ENCODE results near the gene KDM4C. TPM values are rescaled to one million over a fixed set of nuclear protein-coding genes. Genes with fewer than 3 reads are reported as not detected.

KDM4C gene
- total RNA-seq, 2 donors from 2014 or later: 12.8 to 31.5 TPM

DNA sequence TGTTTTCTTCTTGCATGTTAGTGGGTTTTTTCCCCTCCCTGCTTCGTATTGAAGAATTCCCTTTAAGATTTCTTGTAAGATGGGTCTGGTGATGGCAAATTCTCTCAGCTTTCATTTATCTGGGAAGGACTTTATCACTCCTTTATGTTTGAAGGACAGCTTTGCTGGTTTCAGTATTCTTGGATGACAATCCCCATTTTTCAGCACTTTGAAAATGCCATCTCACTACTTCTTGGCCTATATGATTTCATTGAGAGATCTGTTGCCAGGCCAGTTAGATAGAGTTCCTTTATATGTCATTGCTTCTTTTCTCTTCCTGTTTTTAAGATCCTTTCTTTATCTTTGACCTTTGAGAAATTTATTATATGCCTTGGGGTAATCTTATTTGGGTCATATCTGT is 106.3 kb downstream of the KDM4C start:
- Mint-ChIP-seq H3K27ac (no peak overlapping the region), H3K9me3 (peaks cover 25% of the 10 kb centered on the region), H3K4me3 (no peak overlapping the region), H3K4me1 (peaks cover 12% of the 10 kb centered on the region), H3K27me3 (ENCODE audit: insufficient read depth) (no peaks in the 10 kb centered on the region), H3K36me3 (ENCODE audit: low read depth) (peaks cover 22% of the 10 kb centered on the region)
- WGBS, 2 experiments (ENCODE audit: insufficient coverage in 1 of 2, insufficient read length in 1 of 2): 43% methylated on average over 1 of the region's 1 CpG; no CpG with 5 or more reads in 1 of the 2 experiments
- Histone ChIP-seq H3K9me3 (ENCODE audit: control insufficient read depth, low read length) (peaks cover 32% of the 10 kb centered on the region), H3K36me3 (ENCODE audit: control insufficient read depth, insufficient read depth, low read length) (peaks cover 38% of the 10 kb centered on the region), H3K4me1 (ENCODE audit: control insufficient read depth, insufficient read depth, low read length) (no peaks in the 10 kb centered on the region), H3K27ac (ENCODE audit: low read depth, low read length) (no peak overlapping the region), H3K27me3 (ENCODE audit: control insufficient read depth, insufficient read depth, low read length, poor library complexity, severe bottlenecking) (no peaks in the 10 kb centered on the region), H3K4me3 (ENCODE audit: low read length) (peak overlapping the region; percentile 58), H3K9ac (ENCODE audit: extremely low read depth, low read length, poor library complexity, severe bottlenecking) (no peak overlapping the region)
- no peak for DNase-seq
- TF ChIP-seq, protein P1, sequence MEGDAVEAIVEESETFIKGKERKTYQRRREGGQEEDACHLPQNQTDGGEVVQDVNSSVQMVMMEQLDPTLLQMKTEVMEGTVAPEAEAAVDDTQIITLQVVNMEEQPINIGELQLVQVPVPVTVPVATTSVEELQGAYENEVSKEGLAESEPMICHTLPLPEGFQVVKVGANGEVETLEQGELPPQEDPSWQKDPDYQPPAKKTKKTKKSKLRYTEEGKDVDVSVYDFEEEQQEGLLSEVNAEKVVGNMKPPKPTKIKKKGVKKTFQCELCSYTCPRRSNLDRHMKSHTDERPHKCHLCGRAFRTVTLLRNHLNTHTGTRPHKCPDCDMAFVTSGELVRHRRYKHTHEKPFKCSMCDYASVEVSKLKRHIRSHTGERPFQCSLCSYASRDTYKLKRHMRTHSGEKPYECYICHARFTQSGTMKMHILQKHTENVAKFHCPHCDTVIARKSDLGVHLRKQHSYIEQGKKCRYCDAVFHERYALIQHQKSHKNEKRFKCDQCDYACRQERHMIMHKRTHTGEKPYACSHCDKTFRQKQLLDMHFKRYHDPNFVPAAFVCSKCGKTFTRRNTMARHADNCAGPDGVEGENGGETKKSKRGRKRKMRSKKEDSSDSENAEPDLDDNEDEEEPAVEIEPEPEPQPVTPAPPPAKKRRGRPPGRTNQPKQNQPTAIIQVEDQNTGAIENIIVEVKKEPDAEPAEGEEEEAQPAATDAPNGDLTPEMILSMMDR (conservative IDR thresholded peaks at IDR 0.05): no peak

DNA sequence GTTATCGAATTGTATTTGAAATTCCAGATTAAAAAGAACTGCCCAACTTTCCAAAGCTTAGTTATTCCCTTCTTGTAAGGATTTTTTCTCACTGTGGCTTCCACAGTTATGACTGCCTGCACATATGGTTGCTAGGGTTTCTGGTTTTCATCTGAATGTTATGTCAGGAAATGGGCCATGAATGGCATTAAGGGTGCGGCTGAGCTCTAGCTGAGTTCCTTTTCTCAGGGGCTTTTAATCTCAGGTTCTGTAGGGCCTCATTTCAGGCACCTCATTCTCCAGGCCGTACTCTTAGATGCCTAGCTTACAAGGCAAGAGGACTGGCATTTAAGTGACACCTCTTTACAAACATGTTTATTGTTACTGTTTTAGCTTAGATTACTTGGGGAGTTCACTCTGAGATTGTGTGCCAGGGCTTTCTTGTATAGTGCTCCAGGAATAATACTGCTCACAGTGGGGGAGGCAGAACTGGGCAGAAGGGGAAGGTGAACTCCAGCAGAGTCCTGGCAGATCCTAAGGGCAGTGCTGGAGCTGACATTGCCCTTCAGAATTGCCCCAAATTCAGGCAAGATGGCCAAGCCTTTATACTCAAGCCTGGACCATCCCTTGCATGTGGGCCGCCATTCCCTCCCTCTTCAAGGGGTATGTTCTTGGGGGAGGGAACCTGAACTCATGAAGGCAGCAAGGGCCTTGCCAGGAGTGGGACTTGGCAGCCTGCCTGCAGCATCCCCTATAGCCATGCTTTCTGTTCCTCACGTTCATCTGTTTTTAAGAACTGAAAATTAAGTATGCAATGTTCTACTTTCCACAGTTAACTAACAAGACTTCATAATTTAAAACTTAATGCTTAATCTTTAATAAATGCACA is 111.5 kb downstream of the KDM4C start:
- H3K36me3 ChIP-seq (ENCODE audit: control insufficient read depth, insufficient read depth, low read length): peaks cover 9% of the 10 kb centered on the region
- Mint-ChIP-seq H3K4me1 (peaks cover 34% of the 10 kb centered on the region), H3K27ac (peak overlapping the region; percentile 40), H3K27me3 (ENCODE audit: insufficient read depth) (no peaks in the 10 kb centered on the region), H3K4me3 (no peak overlapping the region), H3K36me3 (ENCODE audit: low read depth) (peaks cover 13% of the 10 kb centered on the region), H3K9me3 (peaks cover 9% of the 10 kb centered on the region)
- WGBS, 2 experiments (ENCODE audit: insufficient coverage in 1 of 2, insufficient read length in 1 of 2): 50 to 86% methylated on average over 1 to 5 of the region's 5 CpGs
- no peaks in the 10 kb centered on the region for H3K27me3 ChIP-seq (ENCODE audit: control insufficient read depth, insufficient read depth, low read length, poor library complexity, severe bottlenecking)
- peaks cover 11% of the 10 kb centered on the region for H3K4me1 ChIP-seq (ENCODE audit: control insufficient read depth, insufficient read depth, low read length)
- DNase-seq: peak; percentile 60
- TF ChIP-seq, protein P1 (conservative IDR thresholded peaks at IDR 0.05): no peak
- H3K9ac ChIP-seq (ENCODE audit: extremely low read depth, low read length, poor library complexity, severe bottlenecking): no peak overlapping the region
- no peak overlapping the region for H3K27ac ChIP-seq (ENCODE audit: low read depth, low read length)
- peaks cover 4% of the 10 kb centered on the region for H3K9me3 ChIP-seq (ENCODE audit: control insufficient read depth, low read length)
- no peak overlapping the region for H3K4me3 ChIP-seq (ENCODE audit: low read length)

DNA sequence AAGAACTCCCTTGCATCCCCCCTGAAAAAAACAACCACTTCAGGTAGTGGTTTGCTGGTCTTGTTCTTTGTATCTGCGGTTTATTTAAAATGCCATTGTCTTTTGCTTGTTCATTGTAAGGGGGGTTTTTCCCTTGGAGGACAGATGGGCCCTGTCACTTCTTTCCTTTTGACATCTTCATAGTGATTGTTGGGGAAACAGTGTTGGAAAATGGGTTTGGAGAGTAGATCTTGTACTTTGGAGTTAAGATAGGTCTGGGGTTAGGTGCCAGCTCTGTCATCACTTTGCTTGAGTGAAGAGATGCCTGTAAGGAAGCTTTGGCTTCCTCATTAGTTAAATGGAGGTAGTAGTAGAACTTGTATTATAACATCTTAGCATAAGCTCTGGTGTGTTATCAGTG is 112.4 kb downstream of the KDM4C start:
- no peak overlapping the region for H3K4me3 ChIP-seq (ENCODE audit: low read length)
- Mint-ChIP-seq H3K9me3 (peaks cover 3% of the 10 kb centered on the region), H3K36me3 (ENCODE audit: low read depth) (peaks cover 8% of the 10 kb centered on the region), H3K27me3 (ENCODE audit: insufficient read depth) (no peaks in the 10 kb centered on the region), H3K27ac (no peak overlapping the region), H3K4me1 (peaks cover 37% of the 10 kb centered on the region), H3K4me3 (no peak overlapping the region)
- no peak for DNase-seq
- no peaks in the 10 kb centered on the region for H3K9me3 ChIP-seq (ENCODE audit: control insufficient read depth, low read length)
- no peak overlapping the region for H3K9ac ChIP-seq (ENCODE audit: extremely low read depth, low read length, poor library complexity, severe bottlenecking)
- 88% methylated on average over 1 of the region's 1 CpG; no CpG with 5 or more reads in 1 of the 2 experiments for WGBS, 2 experiments (ENCODE audit: insufficient coverage in 1 of 2, insufficient read length in 1 of 2)
- TF ChIP-seq, protein P1 (conservative IDR thresholded peaks at IDR 0.05): no peak
- H3K27ac ChIP-seq (ENCODE audit: low read depth, low read length): no peak overlapping the region
- H3K27me3 ChIP-seq (ENCODE audit: control insufficient read depth, insufficient read depth, low read length, poor library complexity, severe bottlenecking): no peaks in the 10 kb centered on the region
- H3K4me1 ChIP-seq (ENCODE audit: control insufficient read depth, insufficient read depth, low read length): peaks cover 11% of the 10 kb centered on the region
- H3K36me3 ChIP-seq (ENCODE audit: control insufficient read depth, insufficient read depth, low read length): peaks cover 9% of the 10 kb centered on the region

Data from endodermal cell (in vitro differentiated cells).